HepG2 (cell line): Measurements from ENCODE around the gene WDR35.

ENCODE experiments used
- BRCA1 ChIP-seq: sonication (generic); formaldehyde crosslinking; IDR thresholded peaks from 2 replicates; pipeline ENCODE4 v1.4.0; 2020; ENCODE audit warnings: missing genetic modification reagents
- FOXM1 ChIP-seq: sonication (generic); formaldehyde crosslinking; IDR thresholded peaks from 2 replicates; pipeline ENCODE4 v1.5.0; 2020; ENCODE audit warnings: missing genetic modification reagents
- PLSCR1 ChIP-seq: sonication (generic); formaldehyde crosslinking; IDR thresholded peaks from 2 replicates; pipeline ENCODE4 v1.5.0; 2020; ENCODE audit warnings: missing genetic modification reagents, mild to moderate bottlenecking, borderline replicate concordance
- POLR2AphosphoS5 ChIP-seq: IDR thresholded peaks from 2 replicates; pipeline ENCODE4 v1.6.1; 2012; ENCODE audit warnings: low read depth, low read length
- TBL1XR1 ChIP-seq: fragments of 150-350 bp; IDR thresholded peaks from 2 replicates; pipeline ENCODE4 v1.6.1; 2014; ENCODE audit warnings: borderline replicate concordance, low read length; ENCODE audit not compliant: partially characterized antibody
- USF2 ChIP-seq, 2 experiments: sonication (generic) in 1 of 2; formaldehyde crosslinking in 1 of 2; IDR thresholded peaks; 2 replicates each; pipeline versions ENCODE4 v1.5.1 to v1.6.1; 2011 to 2020; ENCODE audit warnings: borderline replicate concordance in 1 of 2, low read depth in 1 of 2, low read length in 1 of 2, mild to moderate bottlenecking in 1 of 2, missing genetic modification reagents in 1 of 2, moderate library complexity in 1 of 2
- ZNF253 ChIP-seq: sonication (generic); formaldehyde crosslinking; IDR thresholded peaks from 2 replicates; pipeline ENCODE4 v1.8.0; 2022; ENCODE audit warnings: mild to moderate bottlenecking, missing genetic modification reagents, borderline replicate concordance
- ZNF281 ChIP-seq: sonication (generic); formaldehyde crosslinking; IDR thresholded peaks from 2 replicates; pipeline ENCODE4 v1.4.0; 2020; ENCODE audit warnings: missing genetic modification reagents, borderline replicate concordance
- ZNF724P ChIP-seq: sonication (generic); formaldehyde crosslinking; IDR thresholded peaks from 2 replicates; pipeline ENCODE4 v1.8.0; 2022; ENCODE audit warnings: missing genetic modification reagents, borderline replicate concordance

- TF ChIP-seq PLSCR1, result no peak
- TF ChIP-seq POLR2AphosphoS5, result no peak
- TF ChIP-seq USF2 (IDR thresholded peaks at IDR 0.05; ENCODE audit: low read depth, low read length), result no peak
- no peak for TF ChIP-seq USF2 (CRISPR knock-in tag; IDR thresholded peaks at IDR 0.05; ENCODE audit: borderline replicate concordance)
- TF ChIP-seq ZNF724P (CRISPR knock-in tag), result no peak
- no peak for TF ChIP-seq FOXM1
- TF ChIP-seq BRCA1 (CRISPR knock-in tag), result no peak
- TF ChIP-seq ZNF253, result no peak
- no peak for TF ChIP-seq ZNF281 (CRISPR knock-in tag)
- no peak for TF ChIP-seq TBL1XR1
Measured at GRCh38 chr2:19876751-19877150, 113.2 kb downstream of the WDR35 start.
